Fibroblast of peridontal ligament (primary cell): ENCODE results near the gene HASPIN.
A peak's percentile ranks its signal among the peaks of the same experiment; 100 is the strongest.

Experiments
- DNase-seq: peaks from one replicate; pipeline ENCODE4 v3.0.0-alpha.2; 2010; ENCODE audit errors: extremely low read depth

The HASPIN gene

DNA sequence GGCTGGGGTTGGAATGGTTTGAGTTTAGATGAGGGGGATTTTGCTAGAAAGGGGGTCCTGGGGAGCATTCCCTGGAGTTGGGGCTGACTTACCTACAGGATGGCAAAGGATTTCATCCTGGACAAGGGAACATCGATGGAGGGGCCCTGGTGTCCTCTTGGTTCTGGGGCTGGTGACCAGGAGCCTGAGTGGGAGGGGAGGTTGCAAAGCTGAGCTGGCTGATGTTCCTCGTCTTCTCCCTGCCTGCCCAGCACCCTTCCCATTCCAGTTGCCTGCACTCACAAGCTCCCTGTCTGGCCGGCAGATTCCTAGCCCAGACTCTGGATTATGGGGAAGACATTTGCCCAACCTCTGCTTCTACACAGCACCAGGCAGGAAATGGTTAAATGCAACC is 40.1 kb downstream of the HASPIN start:
- DNase-seq, result no peak

DNA sequence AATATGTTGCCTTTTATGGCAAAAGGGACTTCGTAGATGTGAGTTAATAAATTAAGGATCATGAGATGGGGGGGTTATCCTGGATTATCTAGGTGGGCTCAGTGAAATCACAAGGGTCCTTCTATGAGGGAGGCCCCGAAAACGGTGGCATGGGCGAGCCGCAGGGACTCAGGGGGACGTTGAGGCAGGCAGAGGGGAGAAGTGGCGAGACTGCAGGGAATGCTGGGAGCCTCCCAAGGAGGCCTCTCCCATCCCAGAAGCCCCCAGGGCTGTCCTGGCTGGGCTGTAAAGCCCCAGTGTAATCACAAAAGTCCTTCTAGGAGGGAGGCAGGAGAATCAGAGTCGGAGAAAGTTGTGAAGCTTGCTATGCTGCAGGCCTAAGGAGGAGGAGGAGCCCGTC is 42.3 kb downstream of the HASPIN start:
- no peak for DNase-seq

- no peak for DNase-seq
Measured at GRCh38 chr17:3766779-3767178, 43.1 kb downstream of the HASPIN start.

- no peak for DNase-seq
Measured at GRCh38 chr17:3768341-3768740, 44.6 kb downstream of the HASPIN start.

DNA sequence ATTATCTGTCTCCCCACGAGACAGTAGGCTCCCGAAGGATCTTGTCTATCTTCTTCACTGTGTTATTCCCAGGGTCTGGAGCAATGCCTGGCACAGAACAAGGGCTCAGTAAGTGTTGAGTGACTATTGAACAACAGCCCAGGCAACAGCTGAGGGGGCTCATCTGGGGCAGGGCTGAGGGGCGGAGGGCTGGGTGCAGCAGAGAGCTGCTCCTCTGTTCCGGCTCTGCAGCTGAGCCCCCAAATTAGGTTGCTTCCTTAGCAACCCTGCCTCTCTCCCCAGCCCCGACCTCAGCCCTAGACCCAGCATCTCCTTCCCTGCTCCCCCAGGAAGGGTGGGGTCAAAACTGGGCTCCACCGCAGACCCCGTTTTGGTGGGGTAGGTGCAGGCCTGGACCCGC is 45.1 kb downstream of the HASPIN start:
- DNase-seq, result no peak

DNA sequence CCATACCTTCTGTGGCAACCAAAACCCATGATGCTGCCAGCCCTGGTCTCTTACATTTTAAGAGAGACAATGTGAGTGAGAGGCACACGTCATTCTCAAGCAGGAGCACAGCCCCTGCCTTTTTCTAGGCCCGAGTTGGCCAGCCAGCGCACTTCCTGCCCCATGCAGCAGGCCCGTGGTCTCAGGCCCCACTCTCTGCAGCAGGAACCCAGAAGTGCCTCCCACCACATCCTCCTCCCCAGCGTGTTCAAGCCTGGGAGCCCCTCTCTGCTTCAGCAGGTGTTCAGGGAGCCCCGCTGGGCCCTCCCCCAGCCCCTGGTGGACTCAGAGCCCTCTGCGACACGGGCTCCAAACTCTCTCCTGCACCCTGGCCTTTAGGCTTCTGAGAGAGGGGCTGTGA is 46.8 kb downstream of the HASPIN start:
- no peak for DNase-seq

DNA sequence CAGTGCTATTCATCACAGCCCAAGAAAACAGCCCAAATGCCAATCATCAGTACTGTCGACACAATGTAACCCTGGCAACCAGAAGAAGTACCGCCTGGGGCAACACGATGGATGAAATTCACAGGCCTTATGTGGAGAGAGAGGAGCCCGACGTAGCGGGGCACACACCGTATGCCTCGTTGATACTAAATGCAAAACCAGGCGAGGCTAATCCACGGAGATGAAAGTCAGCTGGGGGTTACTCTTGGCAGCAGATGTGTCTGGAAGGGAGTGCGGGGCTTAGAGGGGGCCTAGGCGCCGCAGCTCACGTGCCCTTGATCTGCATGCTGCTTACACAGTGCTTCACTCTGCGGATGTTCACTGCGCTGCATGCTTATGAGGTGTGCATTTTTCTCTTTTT is 47.4 kb downstream of the HASPIN start:
- no peak for DNase-seq

DNA sequence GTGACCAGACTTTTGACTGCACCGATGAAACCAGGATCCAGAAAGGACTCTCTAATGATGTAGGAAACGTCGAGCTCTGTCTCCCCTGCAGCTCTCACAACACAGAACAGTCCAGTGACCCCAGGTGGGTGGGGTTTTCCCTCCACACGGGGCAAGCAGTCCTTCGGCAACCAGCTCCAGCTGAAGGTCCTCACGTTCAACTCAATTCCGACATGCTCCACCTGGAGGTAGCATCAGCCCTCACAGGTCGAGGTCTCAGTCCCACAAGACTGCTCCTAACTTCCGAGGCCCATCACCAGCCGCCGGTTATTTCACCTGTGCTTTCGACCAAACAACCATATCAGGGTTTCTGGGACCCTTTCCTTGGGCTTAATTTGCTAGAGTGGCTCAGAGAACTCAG is 49.1 kb downstream of the HASPIN start:
- no peak for DNase-seq

- DNase-seq, result peak; percentile 56
Measured at GRCh38 chr17:3773511-3773910, 49.8 kb downstream of the HASPIN start.

GRCh38 chr17:3773966-3774365 is 50.3 kb downstream of the HASPIN start:
- DNase-seq, result no peak
